Retina (tissue), 1 donor: ENCODE data around the gene PLAAT3.
"Not testable (repeated sequence)": the region's sequence is repeated elsewhere in the genome, so short reads cannot be mapped to it uniquely, and the experiment has no call there.

Experiments used
- DNase-seq: peaks from one replicate; pipeline ENCODE4 v3.0.0-alpha.2; 2016

Gene PLAAT3

DNA sequence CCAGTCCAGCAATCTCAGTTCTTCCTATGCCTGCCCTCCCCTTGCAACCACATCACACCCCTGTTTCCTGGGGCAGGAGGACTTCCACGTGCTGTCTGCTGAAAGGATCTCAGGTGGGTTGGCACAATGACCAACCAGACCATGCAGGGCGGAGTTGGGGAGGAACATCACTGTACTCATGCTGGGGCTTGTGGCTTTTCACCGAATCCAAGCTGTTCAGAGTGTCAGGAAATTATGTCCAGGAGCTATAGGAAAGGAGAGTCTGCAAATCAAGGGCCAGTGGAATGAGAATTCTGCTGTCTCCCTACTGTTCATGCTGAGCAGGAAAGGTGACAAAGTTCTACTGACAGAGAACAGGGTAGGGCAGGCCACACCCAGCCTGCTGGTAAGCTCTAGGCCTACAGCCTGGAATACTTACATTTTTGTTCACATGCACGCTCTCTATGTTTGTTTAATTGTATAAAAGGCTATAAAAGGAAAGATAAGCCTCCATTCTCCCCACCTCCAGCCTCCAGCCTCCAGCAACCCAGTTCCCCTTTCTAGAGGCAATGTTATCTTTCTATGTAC, 49.4 kb downstream of the PLAAT3 start:
- DNase-seq: no peak

GRCh38 chr11:63564056-63564774, 50.0 kb downstream of the PLAAT3 start:
- DNase-seq: no peak

DNA sequence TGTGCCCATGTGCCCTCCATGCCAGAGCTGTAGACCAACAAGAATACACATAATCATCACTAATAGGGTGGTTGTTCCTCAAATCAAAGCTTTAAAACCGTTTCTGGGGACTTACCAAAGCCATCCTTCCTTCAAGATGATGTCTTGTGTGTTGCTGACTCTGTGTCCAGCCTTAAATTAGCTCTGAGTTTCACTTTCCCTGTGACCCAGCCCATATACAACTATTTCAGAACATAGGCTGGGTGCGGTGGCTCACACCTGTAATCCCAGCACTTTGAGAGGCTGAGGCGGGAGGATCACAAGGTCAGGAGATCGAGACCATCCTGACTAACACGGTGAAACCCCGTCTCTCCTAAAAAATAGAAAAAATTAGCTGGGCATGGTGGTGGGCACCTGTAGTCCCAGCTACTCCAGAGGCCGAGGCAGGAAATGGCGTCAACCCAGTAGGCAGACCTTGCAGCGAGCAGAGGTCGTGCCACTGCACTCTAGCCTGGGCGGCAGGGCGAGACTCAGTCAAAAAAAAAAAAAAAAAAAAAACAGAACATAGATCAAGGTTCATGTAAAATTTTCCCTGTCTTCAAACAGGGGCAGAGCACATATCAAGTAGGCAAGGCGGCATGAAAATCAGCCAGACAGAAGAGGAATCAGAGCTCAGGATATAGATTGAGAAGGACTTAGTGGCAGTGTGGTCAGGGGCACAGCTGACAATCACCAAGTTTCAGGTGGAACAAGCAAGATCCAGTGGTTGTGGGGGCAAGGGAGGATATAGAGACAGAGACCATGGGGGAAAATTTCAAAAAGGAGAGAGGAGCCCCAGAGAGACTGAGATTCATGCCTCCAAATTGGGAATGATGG, 50.8 kb downstream of the PLAAT3 start, which contains the start of gene PLAAT2:
PLAAT2 (minus strand) TSS at position 179 of the 855 bp plus-strand sequence; CDS start at position 124, 55 bp downstream.
- DNase-seq: no peak

DNA sequence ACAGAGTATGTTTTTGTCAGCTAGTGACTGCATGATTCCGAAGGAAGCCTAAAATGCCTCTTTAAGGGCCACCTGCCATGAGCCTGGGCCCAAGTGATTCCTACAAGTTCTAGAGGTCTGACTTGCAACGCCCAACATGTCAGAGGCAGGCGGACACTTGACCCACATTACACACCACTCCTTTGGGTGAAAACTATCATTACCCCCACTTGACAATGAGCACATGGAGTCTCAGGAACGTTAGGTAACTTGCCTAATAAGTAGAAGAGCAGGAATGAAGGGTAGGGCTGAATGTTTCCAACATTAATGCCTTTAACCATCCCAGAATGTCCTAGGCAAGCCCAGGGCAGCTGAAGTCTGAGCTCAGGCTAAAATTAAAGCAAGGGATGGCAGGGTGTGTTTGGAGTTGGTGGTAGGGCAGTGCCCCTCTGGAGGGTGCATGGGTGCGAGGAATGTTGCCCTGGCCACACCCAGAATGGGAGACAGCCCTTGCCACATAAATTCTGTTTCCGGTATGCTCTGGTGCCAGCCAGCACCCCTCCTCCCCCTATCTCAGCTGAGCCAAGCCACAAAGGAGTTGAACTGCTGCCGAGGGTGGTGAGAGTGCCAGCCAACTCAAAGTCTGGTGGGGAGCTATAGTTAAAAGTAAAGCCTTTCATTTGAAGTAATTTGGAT, 53.6 kb downstream of the PLAAT3 start:
- DNase-seq: no peak

DNA sequence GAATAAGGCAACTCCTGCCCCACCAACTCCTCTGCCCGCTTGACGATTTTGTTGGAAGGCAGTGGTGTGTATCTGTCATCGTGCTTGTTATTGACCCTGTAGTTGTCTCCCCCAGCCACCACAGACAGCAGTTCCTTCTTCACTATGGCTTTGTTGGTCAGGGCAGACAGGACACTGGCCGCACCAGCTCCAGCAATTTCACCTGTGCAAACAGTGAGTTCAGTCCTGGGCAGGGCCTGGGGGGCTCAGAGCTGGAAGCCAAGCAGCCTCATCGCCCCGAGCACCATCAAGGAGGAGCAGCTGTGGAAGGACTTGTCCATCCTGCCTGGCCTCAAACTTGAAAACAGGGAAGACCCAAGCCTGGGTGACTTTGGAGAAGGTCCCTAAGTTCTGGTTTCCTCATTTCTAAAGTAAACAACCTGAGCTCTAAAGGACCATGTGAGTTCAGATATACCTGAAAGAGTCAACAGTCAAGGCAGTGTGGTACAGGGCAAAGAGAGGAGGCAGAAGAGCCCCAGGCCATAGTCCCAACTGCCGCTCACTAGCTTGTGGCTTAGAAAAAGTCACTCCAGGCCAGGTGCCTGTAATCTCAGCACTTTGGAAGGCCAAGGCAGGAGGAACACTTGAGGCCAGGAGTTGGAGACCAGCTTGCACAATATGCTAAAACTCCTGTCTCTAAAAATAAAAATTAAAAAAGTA, 55.6 kb downstream of the PLAAT3 start:
- DNase-seq: no peak

DNA sequence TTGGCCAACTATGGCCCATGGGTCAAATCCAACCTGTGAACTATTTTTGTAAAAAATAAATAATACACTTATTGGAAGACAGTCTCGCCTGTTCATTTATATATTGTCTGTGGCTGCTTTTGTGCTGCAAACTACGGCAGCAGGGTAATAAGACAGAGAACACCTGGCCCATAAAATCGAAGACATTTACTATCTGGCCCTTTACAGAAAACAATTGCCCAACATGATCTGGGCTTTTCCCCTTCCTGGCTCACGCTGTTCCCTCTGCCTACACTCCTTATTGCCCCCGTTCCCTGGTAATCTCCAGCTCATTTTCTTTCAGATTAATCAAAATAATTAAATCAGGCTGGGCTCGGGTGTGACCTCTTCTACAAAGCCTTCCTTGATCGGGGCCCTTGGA, 56.7 kb downstream of the PLAAT3 start:
- DNase-seq: no peak

DNA sequence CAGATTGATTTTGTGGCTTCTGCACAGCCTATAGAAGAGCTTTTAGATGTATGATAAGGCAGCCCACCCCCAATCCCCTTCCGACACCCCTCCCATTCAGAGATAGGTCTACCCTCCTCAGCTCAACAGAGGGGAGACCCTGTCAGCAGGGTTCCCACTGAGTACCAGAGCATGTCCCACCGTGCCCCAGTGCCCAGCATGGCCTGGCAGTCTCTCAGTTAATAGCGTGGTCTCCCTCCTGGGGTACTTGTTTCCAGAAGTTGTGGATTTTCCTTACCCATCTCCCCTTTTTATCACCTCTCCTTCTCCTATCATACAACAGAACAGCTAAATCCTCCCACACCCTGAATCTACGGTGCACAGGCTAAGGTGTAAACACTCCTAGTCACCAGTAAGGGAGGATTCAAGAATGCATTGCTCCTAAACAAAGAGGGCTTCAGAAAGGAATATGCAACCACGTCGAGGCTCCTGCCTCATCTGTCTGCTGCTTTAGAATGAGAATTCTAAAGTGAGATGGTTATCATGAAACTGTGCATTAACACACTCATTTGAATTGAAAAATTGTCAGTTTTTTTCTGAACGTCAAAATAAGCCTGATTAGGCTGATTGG, 57.7 kb downstream of the PLAAT3 start:
- no peak for DNase-seq

DNA sequence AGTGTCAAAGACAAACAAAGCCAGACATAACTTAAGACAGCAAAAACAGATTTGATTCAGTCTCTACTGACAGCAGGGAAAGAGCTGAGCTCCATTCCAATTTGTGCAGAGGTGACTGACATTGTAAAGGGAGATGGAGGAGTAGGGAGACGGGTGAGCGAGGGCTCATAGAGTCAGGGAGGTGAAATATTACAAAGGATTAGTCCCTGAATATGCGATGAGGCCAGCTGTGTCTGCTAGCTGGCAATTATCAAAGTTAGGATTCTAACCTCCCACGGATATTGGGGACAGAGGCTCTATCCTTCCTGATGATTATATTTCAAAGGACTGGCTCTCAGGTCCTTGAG, 59.4 kb downstream of the PLAAT3 start:
- no peak for DNase-seq

DNA sequence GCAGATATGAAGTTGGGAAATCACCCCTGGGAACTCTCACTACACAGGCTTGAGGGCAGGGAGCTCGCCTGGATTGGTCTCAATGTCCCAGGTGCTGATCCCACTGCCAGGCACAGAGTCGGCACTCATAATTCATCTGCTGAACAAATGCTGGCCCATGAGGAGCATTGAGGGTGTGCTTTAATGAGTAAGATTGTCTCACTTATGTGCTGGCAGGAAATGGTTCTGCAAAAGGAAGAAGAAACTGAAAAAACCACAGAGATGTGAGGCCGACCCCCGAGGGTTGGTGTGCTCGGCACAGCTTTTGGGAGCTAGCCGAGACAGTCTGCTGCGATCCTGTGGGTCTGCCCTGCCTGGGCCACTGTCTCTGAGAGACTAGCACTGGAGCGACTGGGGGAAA, 60.5 kb downstream of the PLAAT3 start:
- DNase-seq: no peak

DNA sequence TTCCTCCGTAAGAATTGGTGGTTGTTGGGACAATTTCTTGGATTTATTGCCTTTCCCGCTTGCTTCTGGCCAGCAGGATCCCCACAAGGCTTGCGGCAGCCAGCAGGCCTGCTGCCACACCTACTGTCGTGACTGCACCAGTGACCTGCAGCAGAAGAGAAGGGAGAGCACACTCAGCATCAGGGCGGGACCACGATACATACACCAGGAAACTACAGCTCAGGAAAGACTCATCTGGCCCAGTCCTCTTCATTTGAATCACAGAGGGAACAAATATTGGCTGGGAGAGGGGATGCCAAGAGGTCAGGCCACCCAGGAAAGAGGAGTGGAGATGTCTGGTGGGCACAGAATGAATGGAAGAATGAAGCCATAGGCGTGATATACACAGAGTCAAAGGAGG, 61.3 kb downstream of the PLAAT3 start:
- no peak for DNase-seq

GRCh38 chr11:63551889-63552266, 62.4 kb downstream of the PLAAT3 start:
- no peak for DNase-seq

- DNase-seq: no peak
Observed at GRCh38 chr11:63551091-63551888, 62.9 kb downstream of the PLAAT3 start.

GRCh38 chr11:63550156-63550700, 64.0 kb downstream of the PLAAT3 start:
- not testable (repeated sequence) for DNase-seq

DNA sequence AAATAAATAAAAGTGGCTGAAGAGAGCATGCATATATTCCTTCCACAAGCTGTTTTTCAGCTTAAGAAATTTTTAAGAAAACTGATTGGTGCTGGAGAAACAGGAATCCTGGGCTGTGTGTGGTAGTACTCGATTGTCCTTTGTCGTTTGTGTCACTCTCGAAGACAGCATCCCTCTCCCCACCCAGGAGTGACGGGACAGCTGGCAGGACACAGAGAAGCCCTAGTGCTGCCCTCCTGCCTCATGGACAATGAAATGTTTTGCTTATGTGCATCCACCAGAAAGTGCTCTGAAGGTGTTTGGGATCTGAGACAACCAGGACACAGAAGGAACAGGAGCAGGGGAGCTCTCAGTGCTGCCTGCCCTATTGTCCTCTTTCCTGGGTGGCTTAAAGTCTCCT, 64.8 kb downstream of the PLAAT3 start:
- DNase-seq: no peak

DNA sequence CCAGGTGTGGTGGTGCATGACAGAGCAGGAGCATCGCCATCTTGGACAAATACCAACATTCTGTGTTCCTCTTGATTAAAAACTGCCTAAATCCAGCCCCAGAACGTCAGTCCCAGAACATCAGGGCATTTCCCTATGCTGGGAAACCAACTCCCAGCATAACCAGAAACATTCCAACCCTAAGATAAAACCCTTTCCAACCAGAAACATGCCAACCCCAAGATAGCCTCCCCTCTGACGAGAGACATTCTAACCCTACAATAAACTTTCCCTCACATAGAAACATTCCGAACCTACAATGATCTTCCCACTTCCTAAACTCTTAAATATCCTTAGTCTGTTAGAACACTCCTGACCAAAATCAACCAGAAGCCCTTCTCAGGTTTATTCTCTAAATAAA, 66.1 kb downstream of the PLAAT3 start:
- no peak for DNase-seq

- no peak for DNase-seq
Observed at GRCh38 chr11:63547061-63547460, 67.2 kb downstream of the PLAAT3 start.

- no peak for DNase-seq
Observed at GRCh38 chr11:63543711-63544110, 70.5 kb downstream of the PLAAT3 start.

DNA sequence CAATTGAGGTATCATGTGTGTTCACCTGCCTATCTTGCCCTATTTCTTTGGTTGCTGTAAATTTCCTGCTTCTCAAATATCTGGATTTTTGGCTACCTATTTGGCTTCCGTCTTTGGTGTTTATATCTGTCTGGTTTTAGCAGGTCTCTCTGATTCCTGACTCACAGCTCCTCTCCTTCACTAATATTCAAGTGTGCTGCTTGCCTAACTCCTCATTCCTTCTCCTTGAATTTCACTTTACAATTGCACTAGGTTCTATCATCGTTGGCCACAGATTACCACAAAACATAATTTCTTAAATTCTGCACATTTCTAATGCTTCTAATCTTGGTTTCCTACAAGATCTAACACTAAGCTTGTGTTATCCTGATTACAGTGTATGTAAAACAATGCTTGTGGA, 71.7 kb downstream of the PLAAT3 start:
- DNase-seq: not testable (repeated sequence)

DNA sequence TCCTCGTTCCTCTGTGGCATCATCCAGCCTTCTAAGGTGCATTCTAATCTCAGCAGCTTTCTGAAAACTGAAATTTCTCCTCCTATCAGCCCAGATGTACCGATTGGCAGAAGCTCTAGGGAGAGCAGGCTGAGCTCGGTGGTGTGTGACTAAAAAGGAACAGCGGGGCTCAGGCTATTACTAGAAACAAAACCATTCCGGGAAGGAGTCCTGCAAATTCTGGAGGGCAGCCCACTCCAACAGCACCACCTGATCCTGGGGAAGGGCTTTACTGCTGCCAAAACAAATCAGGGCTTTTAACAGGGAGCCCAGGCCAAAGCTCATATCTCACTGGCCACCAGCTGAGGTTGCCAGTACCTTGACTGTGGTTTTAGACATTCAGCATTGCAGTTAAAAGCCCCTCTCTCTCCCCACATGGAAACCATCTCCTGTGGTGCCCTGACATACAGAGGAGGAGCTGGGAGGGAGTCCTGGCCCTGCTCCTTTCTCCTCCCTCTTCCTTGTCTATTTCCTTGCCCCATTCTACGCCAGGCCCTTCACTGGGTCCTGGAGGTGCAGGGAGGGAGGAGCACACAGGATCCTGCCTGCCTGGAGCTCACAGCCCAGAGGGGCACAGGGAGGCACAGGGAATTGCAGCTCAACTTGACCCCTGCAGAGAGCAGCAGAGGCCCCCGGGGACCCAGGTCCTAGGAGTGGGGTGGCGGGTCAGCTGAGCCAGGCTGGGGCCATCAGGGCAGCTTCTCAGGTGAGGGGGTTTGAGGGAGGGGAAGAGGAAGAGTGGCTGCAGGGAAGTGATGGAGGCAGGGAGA, 76.7 kb downstream of the PLAAT3 start:
- DNase-seq: peak; percentile 55

GRCh38 chr11:63536669-63537292, 77.5 kb downstream of the PLAAT3 start, which contains the start of gene PLAAT4:
TSS of gene PLAAT4 (plus strand) at chr11:63536808. CDS start at chr11:63536869, 61 bp downstream.
- no peak for DNase-seq
